PC-3 (cell line): ENCODE results near the gene MTPN. TPM values are rescaled to one million over a fixed set of nuclear protein-coding genes. Genes with fewer than 3 reads are reported as not detected.

Experiments used
- ATAC-seq: fragments of 200-7000 bp; cut with Tn5 transposase; 2 replicates; pipeline ENCODE4 v1.9.1; 2020; ENCODE audit warnings: mild to moderate bottlenecking, moderate library complexity
- BruUV-seq: library from RNA; stranded (reverse); fragments of 400-500 nt; replicated peaks from 2 replicates; lab custom pipeline; 2021; lab: Mats Ljungman, UMichigan
- CTCF ChIA-PET: fragments of 300-600 bp; sonication (Branson Sonifier 250); formaldehyde crosslinking; loops from one replicate; lab custom pipeline; 2022; ENCODE audit warnings: antibody characterized with exemption; lab: Charles Lee
- POLR2A ChIA-PET: fragments of 300-600 bp; sonication (Branson Sonifier 250); formaldehyde crosslinking; loops from one replicate; lab custom pipeline; 2022; ENCODE audit warnings: antibody characterized with exemption; ENCODE audit not compliant: unreplicated experiment; lab: Charles Lee
- DNase-seq: peaks from one replicate; pipeline ENCODE4 v3.0.0-alpha.2; 2015
- H2AFZ ChIP-seq: fragments of 300-600 bp; sonication (generic); 2 replicates; pipeline ENCODE4 v1.6.0; 2016; ENCODE audit warnings: antibody characterized with exemption, low read length
- H3F3A ChIP-seq: fragments of 300-600 bp; sonication (generic); one replicate; pipeline ENCODE4 v1.6.0; 2017; ENCODE audit warnings: antibody characterized with exemption, low read length, control low read depth, mild to moderate bottlenecking; ENCODE audit not compliant: unreplicated experiment
- H3K27ac ChIP-seq: fragments of 300-600 bp; sonication (generic); 2 replicates; pipeline ENCODE4 v1.5.1; 2016; ENCODE audit warnings: mild to moderate bottlenecking, low read length
- H3K27me3 ChIP-seq: fragments of 300-600 bp; sonication (generic); 2 replicates; pipeline ENCODE4 v1.6.1; 2016; ENCODE audit warnings: low read length, mixed read lengths
- H3K36me3 ChIP-seq: fragments of 300-600 bp; sonication (generic); 2 replicates; pipeline ENCODE4 v1.6.1; 2016; ENCODE audit warnings: low read depth, mixed run types, low read length, mixed read lengths
- H3K4me1 ChIP-seq: fragments of 300-600 bp; sonication (generic); 2 replicates; pipeline ENCODE4 v1.5.1; 2016; ENCODE audit warnings: low read length; ENCODE audit not compliant: insufficient read depth
- H3K4me2 ChIP-seq: fragments of 300-600 bp; sonication (generic); 2 replicates; pipeline ENCODE4 v1.6.0; 2016; ENCODE audit warnings: low read length
- H3K4me3 ChIP-seq: fragments of 300-600 bp; sonication (generic); 2 replicates; pipeline ENCODE4 v1.5.1; 2016; ENCODE audit warnings: mild to moderate bottlenecking, low read length, mixed read lengths
- H3K79me2 ChIP-seq: fragments of 300-600 bp; sonication (generic); 2 replicates; pipeline ENCODE4 v1.6.1; 2017; ENCODE audit warnings: low read length, mixed read lengths
- H3K9ac ChIP-seq: fragments of 300-600 bp; sonication (generic); 2 replicates; pipeline ENCODE4 v1.6.0; 2016; ENCODE audit warnings: mild to moderate bottlenecking, low read length
- H3K9me2 ChIP-seq: fragments of 300-600 bp; sonication (generic); replicated peaks from 2 replicates; pipeline ENCODE4 v1.6.1; 2016; ENCODE audit warnings: mixed run types, low read length, mixed read lengths
- H3K9me3 ChIP-seq: fragments of 300-600 bp; sonication (generic); 2 replicates; pipeline ENCODE4 v1.6.1; 2016; ENCODE audit warnings: low read length, mixed read lengths
- H4K20me1 ChIP-seq: fragments of 300-600 bp; sonication (generic); 2 replicates; pipeline ENCODE4 v1.6.1; 2016; ENCODE audit warnings: low read length, mixed read lengths
- CTCF ChIP-seq: fragments of 300-600 bp; sonication (generic); conservative IDR thresholded peaks from 2 replicates; pipeline ENCODE4 v1.5.1; 2017; ENCODE audit warnings: antibody characterized with exemption, low read depth, mild to moderate bottlenecking, low read length
- EZH2 ChIP-seq: fragments of 300-600 bp; sonication (generic); IDR thresholded peaks from one replicate; pipeline ENCODE4 v1.6.1; 2017; ENCODE audit warnings: antibody characterized with exemption, mild to moderate bottlenecking, low read length; ENCODE audit not compliant: unreplicated experiment
- EZH2phosphoT487 ChIP-seq: fragments of 300-600 bp; sonication (generic); IDR thresholded peaks from 2 replicates; pipeline ENCODE4 v1.6.1; 2018; ENCODE audit warnings: mild to moderate bottlenecking, antibody characterized with exemption, low read length, borderline replicate concordance
- intact Hi-C: fragments of 100-400 bp; cut with micrococcal nuclease; formaldehyde crosslinking; loops from 2 replicates; pipeline ENCODE4 v1.9.0; 2023
- total RNA-seq: library from RNA; depleted of rRNA; stranded (reverse); fragments of >200 nt; gene quantifications from 2 replicates; pipeline ENCODE4 v1.2.3, GENCODE V29; 2014

The MTPN gene
- total RNA-seq, 1 experiment from 2014 or later = 96.0 TPM

DNA sequence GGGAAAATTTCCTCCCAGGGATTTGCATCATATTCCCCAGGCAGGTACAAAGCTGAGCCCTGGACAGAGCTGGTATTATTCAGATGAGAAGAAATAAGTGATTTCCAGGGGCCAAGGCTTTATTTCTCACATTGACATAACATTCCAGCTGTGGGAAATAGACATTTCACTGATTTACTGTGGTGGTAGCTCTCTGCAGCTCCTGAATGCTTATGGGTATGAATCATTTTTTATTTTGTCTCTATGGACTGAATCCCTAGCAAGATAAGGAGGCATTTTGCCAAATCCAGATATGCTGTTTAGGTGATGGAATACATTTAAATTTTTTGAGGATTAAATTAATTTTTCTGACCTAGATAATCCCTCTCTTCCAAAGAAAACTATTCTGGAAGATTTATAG lies 97.9 kb downstream of the MTPN start:
- DNase-seq = peak; percentile 40
- ChIA-PET CTCF (no interaction called here), POLR2A (interaction anchor here (0.7 kb wide), 1 partner anchor 62 kb away, joined by 5 read pairs; no protein-coding TSS in a partner anchor)
- Histone ChIP-seq H3K27me3 (no peaks in the 10 kb centered on the region), H3K79me2 (no peaks in the 10 kb centered on the region), H3K9ac (no peak overlapping the region), H3K4me3 (no peak overlapping the region), H3F3A (no peaks in the 10 kb centered on the region), H3K27ac (no peak overlapping the region), H3K9me3 (no peaks in the 10 kb centered on the region), H4K20me1 (no peaks in the 10 kb centered on the region), H3K9me2 (no peaks in the 10 kb centered on the region), H3K36me3 (no peaks in the 10 kb centered on the region), H2AFZ (no peak overlapping the region), H3K4me1 (peaks cover 27% of the 10 kb centered on the region), H3K4me2 (peak overlapping the region; percentile 24; the same call in 1 of the 2 replicates)
- no peak for ATAC-seq
- no TSS peak for BruUV-seq
- TF ChIP-seq EZH2 = no peak
- TF ChIP-seq EZH2phosphoT487 = no peak
- no peak for TF ChIP-seq CTCF
- intact Hi-C loops = no loop called here

- Histone ChIP-seq H3K4me2 (peak overlapping the region; percentile 61), H3K9ac (no peak overlapping the region; the same call in 1 of the 2 replicates), H3K36me3 (no peaks in the 10 kb centered on the region), H3K9me2 (no peaks in the 10 kb centered on the region), H3K4me3 (no peak overlapping the region), H4K20me1 (no peaks in the 10 kb centered on the region), H3K27ac (peak overlapping the region; percentile 45), H3K27me3 (no peaks in the 10 kb centered on the region), H3K79me2 (no peaks in the 10 kb centered on the region), H2AFZ (no peak overlapping the region), H3F3A (no peaks in the 10 kb centered on the region), H3K9me3 (no peaks in the 10 kb centered on the region), H3K4me1 (peaks cover 27% of the 10 kb centered on the region)
- no peak for TF ChIP-seq EZH2
- no peak for TF ChIP-seq CTCF
- no peak for TF ChIP-seq EZH2phosphoT487
- no TSS peak for BruUV-seq
- DNase-seq = no peak
- ChIA-PET POLR2A (no interaction called here), CTCF (no interaction called here)
- intact Hi-C loops = no loop called here
- ATAC-seq = no peak
Measured at GRCh38 chr7:135878284-135878683, 98.9 kb downstream of the MTPN start.

- no peak for TF ChIP-seq EZH2phosphoT487
- no peak for TF ChIP-seq CTCF
- no peak for TF ChIP-seq EZH2
- no TSS peak for BruUV-seq
- ATAC-seq = peak; percentile 92
- Histone ChIP-seq H3K9me3 (no peaks in the 10 kb centered on the region), H3K79me2 (no peaks in the 10 kb centered on the region), H3K9ac (no peak overlapping the region), H3K4me1 (peaks cover 27% of the 10 kb centered on the region), H3F3A (no peaks in the 10 kb centered on the region), H3K9me2 (no peaks in the 10 kb centered on the region), H3K36me3 (no peaks in the 10 kb centered on the region), H3K27ac (peak overlapping the region; percentile 45), H3K4me2 (peak overlapping the region; percentile 61), H4K20me1 (no peaks in the 10 kb centered on the region), H2AFZ (no peak overlapping the region), H3K27me3 (no peaks in the 10 kb centered on the region), H3K4me3 (no peak overlapping the region)
- peak; percentile 94 for DNase-seq
- POLR2A ChIA-PET = no interaction called here
- CTCF ChIA-PET = no interaction called here
- intact Hi-C loops = no loop called here
Measured at GRCh38 chr7:135877805-135878204, 99.4 kb downstream of the MTPN start.
